Measurements from ENCODE around the gene PHYH.

DNA sequence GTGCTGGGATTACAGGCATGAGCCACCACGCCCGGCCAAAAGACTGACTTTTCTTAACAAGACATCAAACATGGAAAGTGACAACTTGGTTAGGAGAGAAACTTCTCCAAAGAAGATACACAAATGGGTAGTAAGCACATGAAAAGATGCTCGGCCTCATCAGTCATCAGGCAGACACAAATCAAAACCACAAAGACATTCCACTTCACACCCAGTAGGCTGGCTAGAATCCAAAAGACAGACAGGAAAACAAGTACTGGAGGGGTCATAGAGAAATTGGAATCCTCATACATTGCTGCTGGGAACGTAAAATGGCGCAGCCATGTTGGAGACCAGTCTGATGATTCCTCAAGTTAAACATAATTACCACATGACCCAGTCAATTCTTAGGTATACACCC lies 31.8 kb upstream of the PHYH start:
- TF ChIP-seq POLR2A (IDR thresholded peaks at IDR 0.05; ENCODE audit: low read length) (no peak), GATA1 (IDR thresholded peaks at IDR 0.05; ENCODE audit: low read depth, low read length) (no peak)
